ENCODE results near the gene ADRB2.

DNA sequence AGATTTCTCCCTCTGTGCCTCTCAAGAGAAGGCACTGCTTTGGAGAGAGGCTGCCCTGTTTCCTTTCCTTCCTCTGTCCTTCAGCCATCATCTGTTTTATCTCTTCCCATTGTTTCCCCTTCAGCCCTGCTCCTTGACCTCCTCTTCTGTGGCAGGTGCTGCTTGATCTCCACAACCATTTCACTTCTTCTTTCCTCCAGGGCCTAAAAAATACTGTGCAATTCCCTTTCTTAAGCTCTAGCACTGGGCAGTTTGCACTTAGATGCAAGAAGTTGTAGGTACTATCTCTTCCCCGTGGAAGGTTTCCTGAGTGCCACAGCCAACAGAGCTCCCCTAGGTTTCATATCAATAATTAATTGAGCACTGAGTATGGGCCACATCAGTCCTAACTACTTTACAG, 8.8 kb upstream of the ADRB2 start:
- TF ChIP-seq SPI1 (IDR thresholded peaks at IDR 0.05; ENCODE audit: borderline replicate concordance, low read depth) (peak; percentile 67; the same call in 1 of the 2 replicates), CTCF (IDR thresholded peaks at IDR 0.05; ENCODE audit: insufficient read depth, low read length) (no peak), GABPA (IDR thresholded peaks at IDR 0.05; ENCODE audit: low read depth) (no peak)
